ENCODE measurements around the gene GABRA4.

GRCh38 chr4:46924789-46925529 lies 68.4 kb downstream of the GABRA4 start:
- TF ChIP-seq POLR2A (IDR thresholded peaks at IDR 0.05) (no peak), CTCF (IDR thresholded peaks at IDR 0.05) (no peak)
